HG02970 (cell line): Measurements from ENCODE around the gene RDX.
"Not testable (repeated sequence)": the region's sequence is repeated elsewhere in the genome, so short reads cannot be mapped to it uniquely, and the experiment has no call there.

Experiments
- ATAC-seq: cut with Tn5 transposase; IDR thresholded peaks from one replicate; pipeline ENCODE4 v1.9.1; 2021; ENCODE audit warnings: mild to moderate bottlenecking, moderate library complexity, moderate number of reproducible peaks; ENCODE audit not compliant: unreplicated experiment, low FRiP score

RDX gene

DNA sequence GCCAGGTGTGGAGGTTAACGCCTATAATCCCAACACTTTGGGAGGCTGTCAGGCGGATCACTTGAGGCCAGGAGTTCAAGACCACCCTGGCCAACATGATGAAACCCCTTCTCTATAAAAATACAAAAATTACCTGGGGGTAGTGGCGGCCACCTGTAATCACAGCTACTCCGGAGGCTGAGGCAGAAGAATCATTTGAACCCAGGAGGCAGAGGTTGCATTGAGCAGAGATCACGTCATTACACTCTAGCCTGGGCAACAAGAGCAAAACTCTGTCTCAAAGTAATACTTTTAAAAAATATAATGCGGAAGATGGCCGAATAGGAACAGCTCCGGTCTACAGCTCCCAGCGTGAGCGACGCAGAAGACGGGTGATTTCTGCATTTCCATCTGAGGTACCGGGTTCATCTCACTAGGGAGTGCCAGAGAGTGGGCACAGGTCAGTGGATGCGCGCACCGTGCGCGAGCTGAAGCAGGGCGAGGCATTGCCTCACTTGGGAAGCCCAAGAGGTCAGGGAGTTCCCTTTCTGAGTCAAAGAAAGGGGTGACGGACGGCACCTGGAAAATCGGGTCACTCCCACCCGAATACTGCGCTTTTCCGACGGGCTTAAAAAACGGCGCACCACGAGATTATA is 87.6 kb downstream of the RDX start:
- ATAC-seq, result not testable (repeated sequence)

DNA sequence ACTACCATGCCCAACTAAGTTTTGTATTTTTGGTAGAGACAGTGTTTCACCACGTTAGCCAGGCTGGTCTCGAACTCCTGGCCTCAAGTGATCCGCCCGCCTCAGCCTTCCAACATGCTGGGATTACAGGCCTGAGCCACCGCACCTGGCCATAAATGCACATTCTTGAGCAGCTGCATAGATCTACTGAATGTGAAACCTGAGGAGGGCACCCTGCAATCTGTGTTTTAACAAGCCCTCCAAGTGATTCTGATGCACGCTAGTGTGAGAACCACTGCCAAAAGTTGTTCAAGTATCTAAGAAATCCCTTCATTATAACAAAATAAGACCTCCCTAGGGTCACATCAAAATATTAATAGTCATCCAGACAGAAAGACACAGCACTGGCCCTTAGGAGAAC is 89.3 kb downstream of the RDX start:
- ATAC-seq, result no peak

- ATAC-seq, result no peak
Observed at GRCh38 chr11:110200836-110201235, 95.6 kb downstream of the RDX start.

DNA sequence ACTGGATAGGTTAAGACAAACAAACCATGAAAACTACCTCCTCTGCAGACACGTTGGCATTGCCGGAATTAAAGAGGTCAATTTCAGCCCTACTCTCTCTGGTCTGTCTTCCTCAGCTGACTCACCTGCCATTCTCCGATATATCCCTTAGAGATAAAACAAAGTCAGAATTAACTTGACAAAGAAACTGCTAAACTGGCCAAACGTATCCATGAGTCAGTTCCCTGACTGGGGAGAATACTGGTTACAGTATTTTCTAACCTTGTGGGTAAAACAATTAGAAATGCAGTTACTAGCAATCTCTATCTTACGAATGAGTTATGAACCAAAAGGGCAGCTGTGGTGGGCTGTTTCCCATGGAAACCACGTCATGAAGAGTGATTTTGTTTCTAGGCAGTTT is 96.2 kb downstream of the RDX start:
- ATAC-seq, result no peak

- no peak for ATAC-seq
Observed at GRCh38 chr11:110199184-110199981, 97.0 kb downstream of the RDX start.

DNA sequence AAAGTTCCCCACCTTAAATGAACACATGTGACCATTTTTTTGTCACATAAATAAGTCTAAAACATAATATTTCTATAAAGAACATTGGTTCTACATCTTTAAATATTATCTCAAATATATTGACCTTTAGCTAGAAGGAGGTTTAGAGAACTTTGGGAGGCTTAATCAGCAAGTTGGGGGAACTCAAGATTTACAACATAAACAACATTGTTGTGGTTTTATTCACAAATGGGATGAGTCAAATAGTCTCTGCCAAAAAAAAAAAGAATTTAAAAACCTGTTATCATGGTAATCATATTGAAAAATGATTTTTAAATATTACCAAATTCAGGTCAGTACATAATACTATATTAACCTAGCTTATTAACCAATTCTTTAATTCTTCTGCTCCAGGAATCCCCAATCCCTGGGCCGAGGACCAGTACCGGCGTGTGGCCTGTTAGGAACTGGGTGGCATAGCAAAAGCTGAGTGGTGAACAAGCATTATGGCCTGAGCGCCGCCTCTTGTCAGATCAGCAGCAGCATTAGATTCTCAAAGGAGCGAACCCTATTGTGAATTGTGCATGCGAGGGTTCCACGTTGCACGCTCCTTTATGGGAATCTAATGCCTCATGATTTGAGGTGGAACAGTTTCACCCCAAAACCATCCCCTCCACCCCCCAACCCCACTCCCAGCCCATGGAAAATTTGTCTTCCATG is 98.2 kb downstream of the RDX start:
- ATAC-seq, result no peak

DNA sequence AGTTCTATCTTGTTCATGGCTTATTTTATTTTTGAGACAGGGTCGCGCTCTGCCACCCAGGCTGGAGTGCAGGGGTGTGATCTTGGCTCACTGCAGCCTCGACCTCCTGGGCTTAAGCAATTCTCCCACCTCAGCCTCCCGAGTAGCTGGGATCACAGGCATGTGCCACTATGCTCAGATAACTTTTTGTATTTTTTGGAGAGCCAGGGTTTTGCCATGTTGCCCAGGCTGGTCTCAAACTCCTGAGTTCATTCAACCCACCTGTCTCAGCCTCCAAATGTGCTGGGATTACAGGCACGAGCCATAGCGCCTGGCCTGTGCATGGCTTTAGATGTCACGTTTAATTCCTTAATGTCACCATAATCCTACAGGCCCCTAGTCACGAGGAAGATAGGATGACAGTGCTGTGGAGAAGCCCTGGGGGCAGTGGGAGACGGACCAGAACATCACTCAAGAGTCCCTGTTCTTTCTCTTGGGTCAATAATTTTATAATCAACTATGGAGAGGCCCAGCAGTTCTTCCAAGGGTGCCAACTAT is 99.5 kb downstream of the RDX start:
- ATAC-seq, result no peak

DNA sequence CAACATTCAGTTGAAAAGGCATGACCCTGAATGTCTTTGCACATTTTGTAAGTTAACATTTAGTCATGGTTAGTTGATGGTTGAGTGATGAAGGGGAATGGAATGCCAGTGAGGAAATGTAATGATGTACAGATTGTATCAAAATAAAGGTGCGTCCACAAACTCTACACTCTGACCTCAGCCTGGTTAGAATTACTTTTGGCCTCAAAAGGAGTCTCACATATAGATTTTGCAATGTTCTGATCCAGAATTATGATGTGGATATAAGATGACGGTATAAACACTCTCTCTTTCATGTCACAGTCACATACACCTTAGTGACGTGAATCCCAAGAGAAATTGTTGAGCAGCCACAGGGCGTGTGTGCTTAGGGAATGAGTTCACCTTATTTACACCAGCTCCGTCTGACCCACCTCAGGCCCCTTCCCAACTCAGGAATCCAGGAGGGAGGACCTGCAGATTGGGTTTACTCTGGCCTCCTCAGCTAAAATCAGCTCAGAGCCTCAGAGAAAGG is 100.1 kb downstream of the RDX start:
- no peak for ATAC-seq

GRCh38 chr11:110194211-110194766 is 102.1 kb downstream of the RDX start:
- not testable (repeated sequence) for ATAC-seq

GRCh38 chr11:110192604-110193282 is 103.7 kb downstream of the RDX start:
- not testable (repeated sequence) for ATAC-seq

GRCh38 chr11:110190885-110191284 is 105.5 kb downstream of the RDX start:
- ATAC-seq, result no peak

DNA sequence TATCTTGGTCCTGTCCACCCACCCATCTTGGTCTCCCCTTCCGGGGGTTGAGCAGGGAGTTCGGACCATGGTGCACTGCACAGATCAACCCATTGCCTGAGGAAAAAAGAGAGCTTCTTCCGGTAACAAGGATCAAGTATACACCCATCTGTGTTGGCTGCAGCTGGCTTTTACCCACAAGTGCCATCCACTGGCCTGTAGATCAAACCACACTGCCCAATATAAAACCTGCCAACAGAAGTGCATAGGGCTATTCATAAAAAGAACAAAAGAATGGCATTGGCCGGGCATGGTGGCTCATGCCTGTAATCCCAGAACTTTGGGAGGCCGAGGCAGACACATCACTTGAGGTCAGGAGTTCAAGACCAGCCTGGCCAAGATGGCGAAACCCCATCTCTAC is 108.7 kb downstream of the RDX start:
- no peak for ATAC-seq

- no peak for ATAC-seq
Observed at GRCh38 chr11:110186867-110187266, 109.5 kb downstream of the RDX start.

DNA sequence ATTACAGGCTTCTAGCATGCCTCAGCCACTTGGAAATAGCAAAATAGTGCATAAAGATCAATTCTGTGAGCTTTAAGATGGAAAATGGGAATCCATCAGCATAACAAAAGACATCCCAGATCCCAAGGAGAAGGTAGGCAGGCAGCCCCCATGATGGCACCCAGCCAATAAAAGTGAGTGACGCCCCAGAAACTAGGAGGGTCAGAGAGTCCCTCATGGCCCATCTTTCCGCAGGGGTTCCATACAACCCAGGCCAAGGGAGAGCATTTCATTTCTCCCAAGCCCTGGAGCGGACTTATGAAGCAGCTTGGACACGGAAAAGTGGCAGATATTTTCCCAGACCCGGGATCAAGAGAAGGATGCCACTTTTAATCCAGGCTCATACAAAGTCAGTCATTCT is 110.0 kb downstream of the RDX start:
- no peak for ATAC-seq

DNA sequence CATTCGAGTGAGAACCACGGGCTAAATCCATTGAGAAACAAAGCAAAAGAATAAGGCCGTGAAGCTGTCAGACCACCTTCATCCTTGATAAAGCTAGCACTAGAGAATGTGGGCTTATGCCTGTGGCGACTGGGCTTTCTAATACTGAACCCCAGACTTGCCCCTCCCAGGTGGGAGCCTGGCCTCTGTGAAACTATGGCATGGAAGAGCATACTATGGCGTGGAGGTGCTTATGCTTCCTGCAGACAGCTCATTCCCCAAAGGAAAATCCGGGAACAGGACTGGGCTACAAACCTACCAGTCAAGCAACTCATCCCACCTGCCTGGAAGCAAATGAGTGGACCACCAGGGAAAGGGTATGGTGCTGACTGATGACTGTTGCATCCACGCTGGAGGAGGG is 110.8 kb downstream of the RDX start:
- no peak for ATAC-seq

DNA sequence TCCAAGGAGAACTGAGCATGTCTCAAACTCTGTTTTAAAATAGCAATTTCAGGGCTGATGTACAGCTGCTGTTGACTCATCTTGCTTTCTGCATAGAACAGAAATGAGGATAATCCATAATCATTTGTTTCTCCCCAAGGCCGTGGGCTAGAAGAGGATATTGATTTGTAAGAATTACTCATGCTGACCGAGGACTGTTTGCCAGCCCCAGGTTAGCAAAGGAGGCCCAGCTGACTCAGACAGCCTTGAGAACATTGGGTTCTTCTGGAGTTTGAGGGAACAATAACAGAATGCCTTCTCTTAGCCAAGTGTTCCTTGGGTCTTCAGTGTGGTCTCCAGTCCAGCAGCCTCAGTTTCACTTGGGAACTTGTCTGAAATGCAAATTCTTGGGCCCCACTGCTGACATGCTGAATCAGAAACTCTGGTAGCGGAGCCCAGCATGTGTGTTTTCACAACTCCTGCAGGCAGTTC is 111.3 kb downstream of the RDX start:
- no peak for ATAC-seq

GRCh38 chr11:110184456-110184855 is 112.0 kb downstream of the RDX start:
- no peak for ATAC-seq

- no peak for ATAC-seq
Observed at GRCh38 chr11:110182886-110183285, 113.5 kb downstream of the RDX start.

DNA sequence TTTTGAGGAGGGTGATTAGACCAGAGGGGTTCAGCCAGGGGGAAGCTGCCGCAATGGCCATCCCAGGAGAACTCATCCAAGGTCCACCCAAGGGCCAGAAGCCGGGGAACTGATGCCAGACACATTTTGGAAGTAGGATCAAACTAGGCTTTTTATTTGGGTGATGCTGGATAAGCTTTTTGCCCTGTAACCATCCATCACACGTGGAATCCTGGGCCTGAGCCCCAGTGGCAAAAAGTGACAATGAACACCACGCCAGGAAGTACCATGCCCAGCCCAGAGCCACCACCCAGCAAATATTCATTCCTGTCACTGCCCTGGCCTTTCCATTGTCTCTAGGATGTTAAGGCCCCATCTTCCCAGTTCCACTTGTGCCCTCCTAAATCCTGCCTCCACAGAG is 117.3 kb downstream of the RDX start:
- no peak for ATAC-seq

DNA sequence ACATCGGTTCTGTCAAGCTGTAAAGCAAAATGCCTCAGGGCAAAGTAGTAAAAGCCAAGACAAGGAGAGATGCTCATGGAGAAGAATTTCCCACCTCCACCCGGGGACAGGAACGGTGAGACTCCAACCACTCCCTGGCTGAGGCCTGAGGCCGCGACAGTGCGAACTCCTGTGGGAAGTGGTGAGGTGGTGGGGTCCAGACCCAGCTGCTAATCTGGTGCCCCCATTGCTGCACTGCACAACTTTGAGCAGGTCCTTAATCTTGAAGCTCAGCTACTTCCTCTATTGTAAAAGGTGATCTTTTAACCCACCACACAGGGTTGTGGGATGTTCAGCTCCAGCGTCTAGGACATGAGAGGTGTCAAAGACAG is 119.3 kb downstream of the RDX start:
- no peak for ATAC-seq
